Coronary artery (tissue), 2 donors: ENCODE results near the gene PIGQ.

Experiments
- DNase-seq: peaks from one replicate; pipeline ENCODE4 v3.0.0-alpha.2; 2017; ENCODE audit warnings: low spot score
- H3K27ac ChIP-seq, 2 donors: fragments of 200-600 bp; sonication (generic); one replicate each; pipeline ENCODE4 v1.5.1; 2016 to 2019
- H3K4me3 ChIP-seq: fragments of 200-600 bp; sonication (generic); 2 replicates; pipeline ENCODE4 v1.5.1; 2016; ENCODE audit warnings: mild to moderate bottlenecking, moderate library complexity
- TF ChIP-seq, protein P1 (sequence below): fragments of 200-600 bp; sonication (generic); IDR thresholded peaks from one replicate; pipeline ENCODE4 v1.5.1; 2019; ENCODE audit warnings: antibody characterized with exemption

PIGQ gene

GRCh38 chr16:588639-588888 is 18.8 kb downstream of the PIGQ start:
- peak overlapping the region; percentile 90 to 93 for H3K27ac ChIP-seq
- H3K4me3 ChIP-seq: peak overlapping the region; percentile 84
- peak; percentile 85 for DNase-seq
- TF ChIP-seq, protein P1, sequence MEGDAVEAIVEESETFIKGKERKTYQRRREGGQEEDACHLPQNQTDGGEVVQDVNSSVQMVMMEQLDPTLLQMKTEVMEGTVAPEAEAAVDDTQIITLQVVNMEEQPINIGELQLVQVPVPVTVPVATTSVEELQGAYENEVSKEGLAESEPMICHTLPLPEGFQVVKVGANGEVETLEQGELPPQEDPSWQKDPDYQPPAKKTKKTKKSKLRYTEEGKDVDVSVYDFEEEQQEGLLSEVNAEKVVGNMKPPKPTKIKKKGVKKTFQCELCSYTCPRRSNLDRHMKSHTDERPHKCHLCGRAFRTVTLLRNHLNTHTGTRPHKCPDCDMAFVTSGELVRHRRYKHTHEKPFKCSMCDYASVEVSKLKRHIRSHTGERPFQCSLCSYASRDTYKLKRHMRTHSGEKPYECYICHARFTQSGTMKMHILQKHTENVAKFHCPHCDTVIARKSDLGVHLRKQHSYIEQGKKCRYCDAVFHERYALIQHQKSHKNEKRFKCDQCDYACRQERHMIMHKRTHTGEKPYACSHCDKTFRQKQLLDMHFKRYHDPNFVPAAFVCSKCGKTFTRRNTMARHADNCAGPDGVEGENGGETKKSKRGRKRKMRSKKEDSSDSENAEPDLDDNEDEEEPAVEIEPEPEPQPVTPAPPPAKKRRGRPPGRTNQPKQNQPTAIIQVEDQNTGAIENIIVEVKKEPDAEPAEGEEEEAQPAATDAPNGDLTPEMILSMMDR: no peak

- Histone ChIP-seq H3K4me3 (peak overlapping the region; percentile 84), H3K27ac (peak overlapping the region; percentile 90 to 93)
- TF ChIP-seq, protein P1: no peak
- DNase-seq: peak; percentile 98
These were observed 19.3 kb downstream of the PIGQ start for GRCh38 chr16:588889-589657.

DNA sequence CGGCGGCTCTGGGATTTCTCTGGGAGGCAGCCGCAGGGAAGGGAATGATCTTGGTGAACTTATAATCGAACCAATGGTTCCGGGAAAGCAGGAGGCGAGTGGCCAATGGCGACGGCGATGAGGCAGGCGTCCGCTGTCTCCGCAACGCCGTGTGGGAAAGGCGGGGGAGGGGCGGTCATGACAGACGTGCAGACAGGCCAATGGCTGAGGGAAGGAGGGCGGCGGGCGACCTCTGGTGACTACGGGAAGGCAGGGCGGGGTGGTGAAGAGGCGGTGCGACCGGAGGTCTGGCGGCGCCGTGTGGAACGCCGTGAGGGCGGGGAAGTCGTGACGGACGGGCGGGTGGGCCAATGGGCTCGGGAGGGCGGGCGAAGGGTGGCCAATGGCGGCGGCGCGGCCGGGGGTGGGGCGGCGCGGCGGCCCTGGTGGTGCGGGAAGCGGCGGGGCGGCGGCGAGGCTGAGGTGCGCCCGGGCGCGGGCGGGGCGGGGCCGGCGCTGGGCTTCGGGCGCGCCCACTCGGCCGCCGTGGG is 20.0 kb downstream of the PIGQ start, which contains the start of gene RAB40C:
Gene RAB40C (plus strand): TSS at position 409 of the 530 bp plus-strand sequence. CDS start 226 bp downstream, outside the sequence.
- Histone ChIP-seq H3K27ac (peak within 1 kb of the TSS; percentile 90 to 93), H3K4me3 (peak within 1 kb of the TSS; percentile 84)
- peak; percentile 99 for DNase-seq
- TF ChIP-seq, protein P1: no peak

GRCh38 chr16:590188-590814 is 20.5 kb downstream of the PIGQ start:
- H3K4me3 ChIP-seq: peak overlapping the region; percentile 84
- peak overlapping the region; percentile 65 to 90 for H3K27ac ChIP-seq
- DNase-seq: no peak
- TF ChIP-seq, protein P1: no peak

GRCh38 chr16:590815-591200 is 21.0 kb downstream of the PIGQ start:
- TF ChIP-seq, protein P1: no peak
- H3K27ac ChIP-seq: peak overlapping the region in 1 of 2 donors; percentile 90
- peak overlapping the region; percentile 84 for H3K4me3 ChIP-seq
- DNase-seq: no peak

DNA sequence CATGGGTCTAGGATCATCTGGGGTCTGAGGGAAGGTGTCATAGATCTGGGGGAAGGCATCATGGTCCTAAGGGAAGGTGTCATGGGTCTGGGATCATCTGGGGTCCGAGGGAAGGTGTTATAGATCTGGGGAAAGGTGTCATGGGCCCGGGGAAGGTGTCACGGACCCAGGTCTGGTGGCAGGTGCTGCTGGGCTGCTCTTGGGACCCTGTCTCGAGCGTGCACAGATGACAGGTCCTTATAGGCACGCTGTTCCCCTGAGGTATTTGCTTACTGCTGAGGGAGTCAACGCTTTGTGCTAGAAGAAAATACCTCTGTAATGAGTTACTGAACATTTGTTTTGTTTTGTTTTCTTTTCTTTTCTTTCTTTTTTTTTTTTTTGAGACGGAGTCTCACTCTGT is 21.5 kb downstream of the PIGQ start:
- Histone ChIP-seq H3K4me3 (peak overlapping the region; percentile 84), H3K27ac (no peak overlapping the region)
- DNase-seq: no peak
- TF ChIP-seq, protein P1: no peak
